ENCODE results near the gene RLN3.

DNA sequence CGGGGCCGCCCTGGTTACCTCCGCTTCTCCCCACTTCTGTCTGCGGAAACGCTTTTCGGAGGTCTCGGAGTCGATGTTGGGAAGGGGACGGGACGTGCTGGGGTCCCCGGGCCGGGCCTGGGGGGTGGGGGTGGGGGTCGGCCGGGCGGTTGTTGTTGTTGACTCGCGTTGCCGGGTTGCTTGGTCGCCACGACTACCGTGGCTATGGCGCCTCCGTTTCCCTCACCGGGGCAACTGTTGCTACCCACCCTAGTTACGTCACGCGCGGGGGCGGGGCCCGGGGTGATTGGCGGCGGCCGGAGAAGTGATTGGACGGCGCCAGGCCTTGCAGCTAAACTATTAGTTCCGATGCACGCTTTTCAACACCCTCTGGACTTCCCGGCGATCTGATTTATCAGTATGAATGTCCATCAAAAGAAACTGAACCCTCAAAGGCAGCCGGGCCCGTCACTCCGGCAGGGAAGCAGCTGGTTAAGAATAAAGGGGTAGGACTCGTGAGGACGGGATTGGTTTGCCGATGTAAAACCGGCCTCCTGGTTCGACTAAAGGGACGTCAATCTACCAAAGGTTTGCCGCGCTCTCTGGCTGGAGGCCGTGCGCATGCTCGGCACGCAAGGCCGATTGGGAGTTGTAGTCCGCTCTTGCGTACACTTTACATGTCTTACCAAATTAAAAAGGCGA, 21.7 kb upstream of the RLN3 start, which contains the start of gene RFX1:
- no peak for TF ChIP-seq TAF1 (IDR thresholded peaks at IDR 0.05; ENCODE audit: low read depth, low read length)
- TF ChIP-seq, protein P1, sequence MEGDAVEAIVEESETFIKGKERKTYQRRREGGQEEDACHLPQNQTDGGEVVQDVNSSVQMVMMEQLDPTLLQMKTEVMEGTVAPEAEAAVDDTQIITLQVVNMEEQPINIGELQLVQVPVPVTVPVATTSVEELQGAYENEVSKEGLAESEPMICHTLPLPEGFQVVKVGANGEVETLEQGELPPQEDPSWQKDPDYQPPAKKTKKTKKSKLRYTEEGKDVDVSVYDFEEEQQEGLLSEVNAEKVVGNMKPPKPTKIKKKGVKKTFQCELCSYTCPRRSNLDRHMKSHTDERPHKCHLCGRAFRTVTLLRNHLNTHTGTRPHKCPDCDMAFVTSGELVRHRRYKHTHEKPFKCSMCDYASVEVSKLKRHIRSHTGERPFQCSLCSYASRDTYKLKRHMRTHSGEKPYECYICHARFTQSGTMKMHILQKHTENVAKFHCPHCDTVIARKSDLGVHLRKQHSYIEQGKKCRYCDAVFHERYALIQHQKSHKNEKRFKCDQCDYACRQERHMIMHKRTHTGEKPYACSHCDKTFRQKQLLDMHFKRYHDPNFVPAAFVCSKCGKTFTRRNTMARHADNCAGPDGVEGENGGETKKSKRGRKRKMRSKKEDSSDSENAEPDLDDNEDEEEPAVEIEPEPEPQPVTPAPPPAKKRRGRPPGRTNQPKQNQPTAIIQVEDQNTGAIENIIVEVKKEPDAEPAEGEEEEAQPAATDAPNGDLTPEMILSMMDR (IDR thresholded peaks at IDR 0.05; ENCODE audit: control extremely low read depth in 1 of 3, insufficient read depth in 1 of 3, low read depth in 1 of 3, low read length in 3 of 3), result no peak
- TF ChIP-seq RBBP5 (IDR thresholded peaks at IDR 0.05; ENCODE audit: borderline replicate concordance, low read depth, low read length), result no peak
- TF ChIP-seq CBX8 (IDR thresholded peaks at IDR 0.05; ENCODE audit: borderline replicate concordance, low read depth, low read length), result no peak
- no peak for TF ChIP-seq RAD21 (IDR thresholded peaks at IDR 0.05 in 1 of 2, conservative IDR thresholded peaks at IDR 0.05 in 1 of 2; ENCODE audit: low read depth in 2 of 2, low read length in 2 of 2)
- TF ChIP-seq POLR2AphosphoS5 (IDR thresholded peaks at IDR 0.05; ENCODE audit: low read depth, low read length), result peak; percentile 77; the same call in 1 of the 2 replicates
- TF ChIP-seq EZH2 (IDR thresholded peaks at IDR 0.05; ENCODE audit: low read depth, low read length, severe bottlenecking), result no peak
- peak in 1 of 2 experiments; percentile 44; a peak in 2 of 3 replicates for TF ChIP-seq POLR2A (IDR thresholded peaks at IDR 0.05; ENCODE audit: control extremely low read depth in 1 of 2, low read depth in 2 of 2, low read length in 2 of 2)
- 0 out of 2 replicates have a peak, but pooled peaks have one; percentile 25 for TF ChIP-seq CEBPB (IDR thresholded peaks at IDR 0.05; ENCODE audit: low read depth, low read length)
- peak; percentile 95 for TF ChIP-seq CHD2 (IDR thresholded peaks at IDR 0.05; ENCODE audit: low read length)
- TF ChIP-seq ZNF274 (IDR thresholded peaks at IDR 0.05; ENCODE audit: borderline replicate concordance, extremely low read depth, low read length), result no peak
